ENCODE results near the gene ASTN2.

Gene ASTN2

DNA sequence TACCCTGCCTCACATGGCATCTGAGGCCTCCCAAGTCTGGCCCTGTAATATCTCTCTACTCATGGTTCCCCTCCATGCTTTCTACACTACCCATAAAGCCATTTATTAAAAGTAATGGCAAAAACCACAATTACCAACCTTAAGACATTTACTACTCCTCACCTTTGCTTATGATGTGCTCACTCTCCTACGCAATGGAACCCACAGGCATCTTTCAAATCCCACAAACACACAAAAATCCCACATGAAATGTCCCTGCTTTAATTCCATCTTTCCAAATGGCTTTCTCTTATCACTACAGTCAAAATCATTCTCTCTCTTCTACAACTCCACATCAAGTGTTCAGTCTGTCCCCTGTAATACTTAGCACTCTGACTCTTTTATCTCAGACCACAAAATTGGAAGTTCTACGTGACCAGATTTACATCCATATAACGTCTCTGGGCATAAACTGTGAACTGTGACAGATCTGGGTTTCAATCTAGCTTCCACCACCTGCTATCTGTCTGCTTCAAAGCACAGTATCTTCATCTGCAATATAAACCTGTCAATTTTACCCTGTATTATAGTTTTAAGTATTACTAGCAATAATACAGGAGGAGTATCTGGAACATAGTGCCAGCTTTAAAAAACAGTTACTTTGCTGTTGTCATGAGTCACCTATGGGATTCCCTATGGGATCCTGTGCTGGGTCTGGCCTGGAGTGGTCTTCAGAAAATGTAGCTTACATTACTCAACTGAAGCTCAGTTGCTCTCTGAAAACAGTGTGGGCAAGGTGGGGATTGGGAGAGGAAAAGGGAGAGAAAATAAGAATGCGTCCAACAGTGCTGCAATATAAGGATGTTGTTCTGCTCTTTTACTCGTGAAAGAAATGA, 864.8 kb downstream of the ASTN2 start:
- no peaks in the 10 kb centered on the region for H3K79me2 ChIP-seq (ENCODE audit: low read length)
- DNase-seq, result no peak
- no peaks in the 10 kb centered on the region for H3K9me3 ChIP-seq (replicated peaks; ENCODE audit: insufficient read depth, low read length)
- H3K27me3 ChIP-seq (replicated peaks; ENCODE audit: insufficient read depth, low read length), result no peaks in the 10 kb centered on the region
- H3F3A ChIP-seq (ENCODE audit: insufficient read depth, low read length), result no peaks in the 10 kb centered on the region
- H4K20me1 ChIP-seq (ENCODE audit: insufficient read depth, low read length), result no peaks in the 10 kb centered on the region
- H3K36me3 ChIP-seq (replicated peaks; ENCODE audit: insufficient read depth, low read length), result no peaks in the 10 kb centered on the region
- H3K4me1 ChIP-seq (ENCODE audit: low read length), result no peaks in the 10 kb centered on the region
- H3K27ac ChIP-seq (ENCODE audit: low read length), result no peak overlapping the region
- no peak overlapping the region for H2AFZ ChIP-seq (ENCODE audit: low read length)
- no peak overlapping the region for H3K4me3 ChIP-seq (ENCODE audit: low read length)
- no peak overlapping the region for H3K4me2 ChIP-seq (ENCODE audit: low read depth, low read length)
- no peak overlapping the region for H3K9ac ChIP-seq (ENCODE audit: low read length)
- TF ChIP-seq, protein P1, sequence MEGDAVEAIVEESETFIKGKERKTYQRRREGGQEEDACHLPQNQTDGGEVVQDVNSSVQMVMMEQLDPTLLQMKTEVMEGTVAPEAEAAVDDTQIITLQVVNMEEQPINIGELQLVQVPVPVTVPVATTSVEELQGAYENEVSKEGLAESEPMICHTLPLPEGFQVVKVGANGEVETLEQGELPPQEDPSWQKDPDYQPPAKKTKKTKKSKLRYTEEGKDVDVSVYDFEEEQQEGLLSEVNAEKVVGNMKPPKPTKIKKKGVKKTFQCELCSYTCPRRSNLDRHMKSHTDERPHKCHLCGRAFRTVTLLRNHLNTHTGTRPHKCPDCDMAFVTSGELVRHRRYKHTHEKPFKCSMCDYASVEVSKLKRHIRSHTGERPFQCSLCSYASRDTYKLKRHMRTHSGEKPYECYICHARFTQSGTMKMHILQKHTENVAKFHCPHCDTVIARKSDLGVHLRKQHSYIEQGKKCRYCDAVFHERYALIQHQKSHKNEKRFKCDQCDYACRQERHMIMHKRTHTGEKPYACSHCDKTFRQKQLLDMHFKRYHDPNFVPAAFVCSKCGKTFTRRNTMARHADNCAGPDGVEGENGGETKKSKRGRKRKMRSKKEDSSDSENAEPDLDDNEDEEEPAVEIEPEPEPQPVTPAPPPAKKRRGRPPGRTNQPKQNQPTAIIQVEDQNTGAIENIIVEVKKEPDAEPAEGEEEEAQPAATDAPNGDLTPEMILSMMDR (IDR thresholded peaks at IDR 0.05; ENCODE audit: low read length), result no peak
- no peak for TF ChIP-seq EZH2 (optimal IDR thresholded peaks at IDR 0.05; ENCODE audit: low read depth, low read length)
- TF ChIP-seq EZH2phosphoT487 (IDR thresholded peaks at IDR 0.05; ENCODE audit: low read length), result no peak
- no peaks in the 10 kb centered on the region for H3K9me2 ChIP-seq (replicated peaks; ENCODE audit: insufficient read depth, low read length)

GRCh38 chr9:116549061-116549664, 865.7 kb downstream of the ASTN2 start:
- H3K79me2 ChIP-seq (ENCODE audit: low read length), result no peaks in the 10 kb centered on the region
- no peaks in the 10 kb centered on the region for H3K27me3 ChIP-seq (replicated peaks; ENCODE audit: insufficient read depth, low read length)
- no peak overlapping the region for H2AFZ ChIP-seq (ENCODE audit: low read length)
- no peaks in the 10 kb centered on the region for H3K36me3 ChIP-seq (replicated peaks; ENCODE audit: insufficient read depth, low read length)
- H3K9me3 ChIP-seq (replicated peaks; ENCODE audit: insufficient read depth, low read length), result no peaks in the 10 kb centered on the region
- H4K20me1 ChIP-seq (ENCODE audit: insufficient read depth, low read length), result no peaks in the 10 kb centered on the region
- H3K27ac ChIP-seq (ENCODE audit: low read length), result no peak overlapping the region
- H3K4me2 ChIP-seq (ENCODE audit: low read depth, low read length), result no peak overlapping the region
- no peaks in the 10 kb centered on the region for H3F3A ChIP-seq (ENCODE audit: insufficient read depth, low read length)
- TF ChIP-seq, protein P1 (IDR thresholded peaks at IDR 0.05; ENCODE audit: low read length), result no peak
- TF ChIP-seq EZH2 (optimal IDR thresholded peaks at IDR 0.05; ENCODE audit: low read depth, low read length), result no peak
- no peak for TF ChIP-seq EZH2phosphoT487 (IDR thresholded peaks at IDR 0.05; ENCODE audit: low read length)
- DNase-seq, result no peak
- no peaks in the 10 kb centered on the region for H3K9me2 ChIP-seq (replicated peaks; ENCODE audit: insufficient read depth, low read length)
- no peak overlapping the region for H3K4me3 ChIP-seq (ENCODE audit: low read length)
- H3K4me1 ChIP-seq (ENCODE audit: low read length), result no peaks in the 10 kb centered on the region
- H3K9ac ChIP-seq (ENCODE audit: low read length), result no peak overlapping the region

DNA sequence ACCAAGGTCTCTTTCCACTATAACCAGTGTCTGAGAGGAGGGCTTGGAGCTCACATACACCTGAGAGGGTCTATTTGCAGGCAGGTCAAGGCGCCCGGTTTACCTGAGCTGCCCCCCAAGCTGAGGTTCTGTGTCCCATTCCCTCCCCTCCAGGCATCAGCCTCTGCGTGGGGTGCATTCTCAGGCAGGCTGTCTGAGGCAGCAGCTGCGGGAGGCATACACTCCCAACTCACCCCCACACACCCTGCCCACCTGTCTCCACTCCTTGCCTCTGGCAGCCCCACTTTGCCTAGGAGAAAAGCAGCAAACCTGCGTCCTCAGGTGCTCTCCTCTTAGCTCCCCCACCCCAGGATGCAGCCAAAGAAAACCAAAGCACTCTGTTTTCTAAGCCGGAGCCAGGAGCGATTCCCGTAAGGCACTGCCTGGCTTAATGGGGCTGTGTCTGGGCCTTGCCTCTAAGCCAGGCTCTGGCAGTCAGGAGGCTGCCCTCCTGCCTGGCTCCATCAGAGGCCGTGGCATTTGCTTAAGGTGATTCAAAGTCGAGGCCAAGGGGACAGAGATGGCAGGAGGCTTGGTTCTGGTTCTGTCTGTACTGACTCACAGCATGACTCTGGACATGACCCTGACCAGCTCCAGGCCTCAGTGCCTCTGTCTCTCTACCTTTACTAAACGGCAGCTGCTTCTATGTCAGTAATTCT, 867.0 kb downstream of the ASTN2 start:
- no peak for DNase-seq
- Histone ChIP-seq H2AFZ (ENCODE audit: low read length) (no peak overlapping the region), H3K9me3 (replicated peaks; ENCODE audit: insufficient read depth, low read length) (no peaks in the 10 kb centered on the region), H3K4me3 (ENCODE audit: low read length) (no peak overlapping the region), H3K36me3 (replicated peaks; ENCODE audit: insufficient read depth, low read length) (no peaks in the 10 kb centered on the region), H4K20me1 (ENCODE audit: insufficient read depth, low read length) (no peaks in the 10 kb centered on the region), H3K9ac (ENCODE audit: low read length) (no peak overlapping the region), H3K79me2 (ENCODE audit: low read length) (no peaks in the 10 kb centered on the region), H3K27me3 (replicated peaks; ENCODE audit: insufficient read depth, low read length) (no peaks in the 10 kb centered on the region), H3K4me1 (ENCODE audit: low read length) (no peaks in the 10 kb centered on the region), H3K4me2 (ENCODE audit: low read depth, low read length) (no peak overlapping the region), H3K9me2 (replicated peaks; ENCODE audit: insufficient read depth, low read length) (no peaks in the 10 kb centered on the region), H3K27ac (ENCODE audit: low read length) (no peak overlapping the region), H3F3A (ENCODE audit: insufficient read depth, low read length) (no peaks in the 10 kb centered on the region)
- TF ChIP-seq EZH2phosphoT487 (IDR thresholded peaks at IDR 0.05; ENCODE audit: low read length), result no peak
- no peak for TF ChIP-seq EZH2 (optimal IDR thresholded peaks at IDR 0.05; ENCODE audit: low read depth, low read length)
- TF ChIP-seq, protein P1 (IDR thresholded peaks at IDR 0.05; ENCODE audit: low read length), result no peak

Measured in MM.1S (cell line).